C4-2B (cell line): ENCODE results near the gene CEP350.

ENCODE experiments used
- ZFX ChIP-seq: fragments of 450-650 bp; IDR thresholded peaks from 2 replicates; pipeline ENCODE4 v1.6.1; 2017
- TF ChIP-seq, protein P1 (sequence below): fragments of 450-650 bp; conservative IDR thresholded peaks from 2 replicates; pipeline ENCODE4 v1.5.1; 2017; ENCODE audit warnings: mild to moderate bottlenecking

DNA sequence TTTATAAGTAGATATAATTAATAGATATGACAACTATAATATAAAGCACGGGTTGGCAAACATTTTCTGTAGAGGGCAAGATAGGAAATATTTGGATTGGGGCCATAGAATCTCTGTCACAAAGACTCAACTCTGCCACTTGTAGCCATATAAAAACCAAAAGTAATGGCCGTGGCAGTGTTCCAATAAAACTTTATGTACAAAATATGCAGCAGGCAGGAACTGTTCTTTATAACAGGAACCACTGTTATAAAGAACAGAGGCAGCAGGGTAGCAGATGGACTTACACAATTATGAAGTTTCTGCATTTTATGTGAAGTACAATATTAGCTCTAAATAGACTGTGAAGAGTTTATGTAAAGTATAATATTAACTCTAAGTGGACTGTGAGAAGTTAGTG is 183.2 kb downstream of the CEP350 start:
- TF ChIP-seq, protein P1, sequence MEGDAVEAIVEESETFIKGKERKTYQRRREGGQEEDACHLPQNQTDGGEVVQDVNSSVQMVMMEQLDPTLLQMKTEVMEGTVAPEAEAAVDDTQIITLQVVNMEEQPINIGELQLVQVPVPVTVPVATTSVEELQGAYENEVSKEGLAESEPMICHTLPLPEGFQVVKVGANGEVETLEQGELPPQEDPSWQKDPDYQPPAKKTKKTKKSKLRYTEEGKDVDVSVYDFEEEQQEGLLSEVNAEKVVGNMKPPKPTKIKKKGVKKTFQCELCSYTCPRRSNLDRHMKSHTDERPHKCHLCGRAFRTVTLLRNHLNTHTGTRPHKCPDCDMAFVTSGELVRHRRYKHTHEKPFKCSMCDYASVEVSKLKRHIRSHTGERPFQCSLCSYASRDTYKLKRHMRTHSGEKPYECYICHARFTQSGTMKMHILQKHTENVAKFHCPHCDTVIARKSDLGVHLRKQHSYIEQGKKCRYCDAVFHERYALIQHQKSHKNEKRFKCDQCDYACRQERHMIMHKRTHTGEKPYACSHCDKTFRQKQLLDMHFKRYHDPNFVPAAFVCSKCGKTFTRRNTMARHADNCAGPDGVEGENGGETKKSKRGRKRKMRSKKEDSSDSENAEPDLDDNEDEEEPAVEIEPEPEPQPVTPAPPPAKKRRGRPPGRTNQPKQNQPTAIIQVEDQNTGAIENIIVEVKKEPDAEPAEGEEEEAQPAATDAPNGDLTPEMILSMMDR: no peak
- TF ChIP-seq ZFX: no peak
